IMR-90 (cell line): ENCODE measurements around the gene PBXIP1. TPM values are rescaled to one million over a fixed set of nuclear protein-coding genes. Genes with fewer than 3 reads are reported as not detected.

ENCODE experiments used
- ATAC-seq: fragments of 200-7000 bp; cut with Tn5 transposase; 2 replicates; pipeline ENCODE4 v1.9.1; 2020; ENCODE audit warnings: low read depth, mild to moderate bottlenecking, moderate library complexity
- BruUV-seq: library from RNA; stranded (reverse); fragments of 400-500 nt; replicated peaks from 2 replicates; lab custom pipeline; 2021; lab: Mats Ljungman, UMichigan
- CTCF ChIA-PET: fragments of 300-600 bp; formaldehyde crosslinking; extraction: SDS; loops from one replicate; lab custom pipeline; 2021; ENCODE audit warnings: antibody characterized with exemption; lab: Yijun Ruan, JAX
- POLR2A ChIA-PET: fragments of 300-600 bp; sonication (Branson Sonifier 250); formaldehyde crosslinking; loops from one replicate; lab custom pipeline; 2022; ENCODE audit warnings: antibody characterized with exemption; ENCODE audit not compliant: unreplicated experiment; lab: Charles Lee
- DNase-seq: peaks from one replicate; pipeline ENCODE4 v3.0.0; 2013
- H2AFZ ChIP-seq: replicated peaks from 2 replicates; pipeline ENCODE3; 2013; ENCODE audit warnings: low read length, mild to moderate bottlenecking; ENCODE audit not compliant: poor library complexity
- H2AK5ac ChIP-seq: 2 replicates; pipeline ENCODE4 v1.6.1; 2013; ENCODE audit warnings: low read depth, low read length, inconsistent platforms
- H2AK9ac ChIP-seq: replicated peaks from 2 replicates; pipeline ENCODE3; 2013; ENCODE audit warnings: mild to moderate bottlenecking, low read depth, low read length, moderate library complexity; ENCODE audit not compliant: poor library complexity
- H2BK120ac ChIP-seq: 2 replicates; pipeline ENCODE4 v1.6.1; 2013; ENCODE audit warnings: low read depth, low read length, inconsistent platforms
- H2BK15ac ChIP-seq: 3 replicates; pipeline ENCODE4 v1.6.1; 2013; ENCODE audit warnings: low read depth, low read length, inconsistent platforms
- H2BK20ac ChIP-seq: 2 replicates; pipeline ENCODE4 v1.6.1; 2013; ENCODE audit warnings: low read depth, mild to moderate bottlenecking, inconsistent platforms, low read length, moderate library complexity
- H2BK5ac ChIP-seq: 2 replicates; pipeline ENCODE4 v1.6.1; 2013; ENCODE audit warnings: mild to moderate bottlenecking, low read depth, low read length, inconsistent platforms; ENCODE audit not compliant: poor library complexity, severe bottlenecking
- H3K14ac ChIP-seq: replicated peaks from 2 replicates; pipeline ENCODE4 v1.6.1; 2013; ENCODE audit warnings: low read depth, low read length, inconsistent platforms
- H3K18ac ChIP-seq: 2 replicates; pipeline ENCODE4 v1.6.1; 2013; ENCODE audit warnings: low read depth, low read length, control low read depth
- H3K23ac ChIP-seq: 2 replicates; pipeline ENCODE4 v1.6.1; 2013; ENCODE audit warnings: low read depth, low read length, inconsistent platforms
- H3K27ac ChIP-seq: 2 replicates; pipeline ENCODE4 v1.5.1; 2013; ENCODE audit warnings: mild to moderate bottlenecking, control low read depth, low read length; ENCODE audit not compliant: insufficient read depth
- H3K27me3 ChIP-seq: 2 replicates; pipeline ENCODE4 v1.6.1; 2013; ENCODE audit warnings: low read length; ENCODE audit not compliant: control insufficient read depth, insufficient read depth
- H3K36me3 ChIP-seq: 2 replicates; pipeline ENCODE4 v1.6.1; 2013; ENCODE audit warnings: low read length, mixed read lengths; ENCODE audit not compliant: control insufficient read depth, insufficient read depth
- H3K4ac ChIP-seq: 2 replicates; pipeline ENCODE4 v1.6.1; 2013; ENCODE audit warnings: low read depth, low read length, inconsistent platforms
- H3K4me1 ChIP-seq: 2 replicates; pipeline ENCODE4 v1.6.1; 2013; ENCODE audit warnings: low read length, mixed read lengths; ENCODE audit not compliant: control insufficient read depth, insufficient read depth
- H3K4me2 ChIP-seq: 2 replicates; pipeline ENCODE4 v1.6.1; 2013; ENCODE audit warnings: low read depth, mild to moderate bottlenecking, control low read depth, low read length, moderate library complexity
- H3K4me3 ChIP-seq: 2 replicates; pipeline ENCODE4 v1.5.1; 2013; ENCODE audit warnings: low read depth, mild to moderate bottlenecking, control low read depth, low read length, moderate library complexity; ENCODE audit not compliant: insufficient read depth
- H3K56ac ChIP-seq: 2 replicates; pipeline ENCODE4 v1.6.1; 2013; ENCODE audit warnings: low read length, inconsistent platforms; ENCODE audit not compliant: insufficient read depth; ENCODE audit errors: extremely low read depth
- H3K79me1 ChIP-seq, 2 experiments: 2 replicates each; pipeline ENCODE4 v1.6.1; 2013; ENCODE audit warnings: low read length in 2 of 2, inconsistent platforms in 1 of 2, low read depth in 1 of 2
- H3K9ac ChIP-seq: 2 replicates; pipeline ENCODE4 v1.6.1; 2013; ENCODE audit warnings: low read depth, low read length, control low read depth
- H3K9me1 ChIP-seq: 2 replicates; pipeline ENCODE4 v1.6.1; 2013; ENCODE audit warnings: low read length, inconsistent platforms; ENCODE audit not compliant: insufficient read depth
- H3K9me3 ChIP-seq: 2 replicates; pipeline ENCODE4 v1.6.1; 2013; ENCODE audit warnings: low read length; ENCODE audit not compliant: control insufficient read depth, insufficient read depth
- H4K20me1 ChIP-seq: 2 replicates; pipeline ENCODE4 v1.6.1; 2013; ENCODE audit warnings: low read length, inconsistent platforms; ENCODE audit not compliant: insufficient read depth
- H4K5ac ChIP-seq: 2 replicates; pipeline ENCODE4 v1.6.1; 2013; ENCODE audit warnings: mild to moderate bottlenecking, low read depth, low read length, control low read depth
- H4K8ac ChIP-seq, 2 experiments: 2 replicates each; pipeline ENCODE4 v1.6.1; 2013; ENCODE audit warnings: low read depth in 2 of 2, low read length in 2 of 2, control low read depth in 1 of 2, inconsistent platforms in 1 of 2
- H4K91ac ChIP-seq: 2 replicates; pipeline ENCODE4 v1.6.1; 2013; ENCODE audit warnings: low read depth, low read length, inconsistent platforms; ENCODE audit not compliant: insufficient read depth
- BHLHE40 ChIP-seq: fragments of 150-350 bp; IDR thresholded peaks from 2 replicates; pipeline ENCODE4 v1.6.1; 2016; ENCODE audit warnings: mild to moderate bottlenecking, low read depth, low read length
- CEBPB ChIP-seq: IDR thresholded peaks from 2 replicates; pipeline ENCODE4 v1.6.1; 2012; ENCODE audit warnings: low read depth, low read length, improper control_type of control experiment
- CHD1 ChIP-seq: IDR thresholded peaks from 2 replicates; pipeline ENCODE4 v1.6.1; 2012; ENCODE audit warnings: low read depth, low read length, improper control_type of control experiment
- CTCF ChIP-seq: conservative IDR thresholded peaks from 2 replicates; pipeline ENCODE4 v1.5.1; 2012; ENCODE audit warnings: mild to moderate bottlenecking, low read depth, low read length, improper control_type of control experiment
- ELK1 ChIP-seq: fragments of 150-350 bp; IDR thresholded peaks from 2 replicates; pipeline ENCODE4 v1.6.1; 2016; ENCODE audit warnings: low read depth, mild to moderate bottlenecking, low read length, moderate library complexity, borderline replicate concordance
- FOS ChIP-seq: fragments of 150-350 bp; IDR thresholded peaks from 2 replicates; pipeline ENCODE4 v1.6.1; 2016; ENCODE audit warnings: low read depth, low read length
- MAFK ChIP-seq: IDR thresholded peaks from 2 replicates; pipeline ENCODE4 v1.6.1; 2012; ENCODE audit warnings: low read depth, low read length, improper control_type of control experiment
- MAZ ChIP-seq: IDR thresholded peaks from 2 replicates; pipeline ENCODE4 v1.6.1; 2012; ENCODE audit warnings: low read depth, mild to moderate bottlenecking, low read length, improper control_type of control experiment, moderate library complexity, borderline replicate concordance
- MXI1 ChIP-seq: IDR thresholded peaks from 2 replicates; pipeline ENCODE4 v1.6.1; 2012; ENCODE audit warnings: low read depth, mild to moderate bottlenecking, low read length, moderate library complexity, borderline replicate concordance
- NFE2L2 ChIP-seq: fragments of 150-350 bp; IDR thresholded peaks from 2 replicates; pipeline ENCODE4 v1.6.1; 2016; ENCODE audit warnings: low read depth, mild to moderate bottlenecking, low read length
- POLR2A ChIP-seq: IDR thresholded peaks from 2 replicates; pipeline ENCODE4 v1.6.1; 2012; ENCODE audit warnings: mild to moderate bottlenecking, low read depth, low read length
- RAD21 ChIP-seq: IDR thresholded peaks from 2 replicates; pipeline ENCODE4 v1.6.1; 2012; ENCODE audit warnings: low read length, improper control_type of control experiment
- RFX5 ChIP-seq: IDR thresholded peaks from 2 replicates; pipeline ENCODE4 v1.8.0; 2012; ENCODE audit warnings: low read depth, mild to moderate bottlenecking, low read length, moderate library complexity
- SMC3 ChIP-seq: fragments of 150-350 bp; IDR thresholded peaks from 2 replicates; pipeline ENCODE4 v1.6.1; 2016; ENCODE audit warnings: low read depth, mild to moderate bottlenecking, antibody characterized with exemption, low read length, moderate library complexity
- USF2 ChIP-seq: fragments of 150-350 bp; IDR thresholded peaks from 2 replicates; pipeline ENCODE4 v1.6.1; 2017; ENCODE audit warnings: mild to moderate bottlenecking, antibody characterized with exemption, low read length, low read depth
- WGBS, 2 experiments: methylation state at CpG; one replicate each; pipeline versions ENCODE4 v1.1.5 to v1.1.7; 2013; ENCODE audit warnings: missing lambda C conversion rate in 2 of 2; ENCODE audit not compliant: insufficient read length in 1 of 2; ENCODE audit errors: extremely low coverage in 2 of 2; 5-methylcytosine and 5-hydroxymethylcytosine counted together
- dilution Hi-C: fragments of 300-500 bp; cut with HindIII; formaldehyde crosslinking; loops from one replicate; pipeline ENCODE4 v1.14.3; 2018; ENCODE audit warnings: low sequenced_read_pairs; ENCODE audit not compliant: unreplicated experiment
- in situ Hi-C: fragments of 300-500 bp; cut with MboI; formaldehyde crosslinking; loops from 3 replicates; pipeline ENCODE4 v1.14.3; 2019; ENCODE audit warnings: low sequenced_read_pairs, inconsistent platforms, mixed read lengths
- intact Hi-C: fragments of 100-400 bp; cut with micrococcal nuclease; formaldehyde crosslinking; loops from 2 replicates; pipeline ENCODE4 v1.10.0; 2022
- polyA plus RNA-seq, 3 experiments: library from polyadenylated mRNA; depleted of rRNA; stranded (reverse); fragments of >200 nt; gene quantifications; 2 replicates each; pipeline ENCODE4 v1.2.3, GENCODE V29; 2012; ENCODE audit warnings: low replicate concordance in 1 of 3
- total RNA-seq: library from RNA; depleted of rRNA; stranded (reverse); fragments of >200 nt; gene quantifications from 2 replicates; pipeline ENCODE4 v1.2.3, GENCODE V29; 2012

The PBXIP1 gene
- total and polyA plus RNA-seq, 2 of the 4 experiments (the other 2 are of a cell fraction): 28.3 to 44.2 TPM

- peaks cover 56% of the 10 kb centered on the region for H3K36me3 ChIP-seq
- no peak overlapping the region; the same call in 2 of the 3 replicates for H2BK15ac ChIP-seq
- BruUV-seq: no TSS peak
- TF ChIP-seq CHD1 (no peak), NFE2L2 (no peak), POLR2A (no peak), BHLHE40 (no peak), CEBPB (no peak), FOS (no peak), RFX5 (no peak), CTCF (no peak), MAZ (no peak), MAFK (no peak), SMC3 (no peak), USF2 (no peak), ELK1 (no peak), RAD21 (no peak), MXI1 (no peak)
Measured at GRCh38 chr1:154962156-154962749, 6.4 kb upstream of the PBXIP1 start.

More at GRCh38 chr1:154962156-154962749, 6.4 kb upstream of the PBXIP1 start:
- dilution Hi-C loops: no loop called here
- peaks cover 6% of the 10 kb centered on the region for H3K4me1 ChIP-seq
- no peaks in the 10 kb centered on the region for H3K9me1 ChIP-seq
- CTCF ChIA-PET: no interaction called here
- H2AK5ac ChIP-seq: peak overlapping the region; percentile 79
- H2AK9ac ChIP-seq: peak overlapping the region; percentile 100
- H2BK20ac ChIP-seq: no peak overlapping the region
- peak overlapping the region; percentile 89 for H3K9ac ChIP-seq
- H3K9me3 ChIP-seq: no peaks in the 10 kb centered on the region
- ATAC-seq: 0 out of 2 replicates have a peak, but pooled peaks have one; percentile 0
- peak overlapping the region; percentile 74 for H3K4ac ChIP-seq
- peaks cover 25% of the 10 kb centered on the region for H4K20me1 ChIP-seq
- H4K91ac ChIP-seq: peak overlapping the region; percentile 53
- WGBS, 2 experiments: 17% methylated on average over 6 of the region's 25 CpGs; no CpG with 5 or more reads in 1 of the 2 experiments
- H3K27ac ChIP-seq: peak overlapping the region; percentile 96
- H3K4me2 ChIP-seq: peak overlapping the region; percentile 83
- in situ Hi-C loops: no loop called here
- peak overlapping the region; percentile 38 for H2BK120ac ChIP-seq
- H3K56ac ChIP-seq: peak overlapping the region; percentile 57; the same call in 1 of the 2 replicates
- POLR2A ChIA-PET: interaction anchor here (2.5 kb wide), 1 partner anchor 8 kb away, joined by 17 read pairs; the partner anchor contains the start of gene SHC1
- H3K27me3 ChIP-seq: no peaks in the 10 kb centered on the region
- peak overlapping the region; percentile 86 for H3K4me3 ChIP-seq
- no peak overlapping the region for H3K18ac ChIP-seq
- peak; percentile 22 for DNase-seq
- H3K23ac ChIP-seq: peak overlapping the region; percentile 86; the same call in 1 of the 2 replicates
- peak overlapping the region; percentile 79 to 88 for H4K8ac ChIP-seq
- peak overlapping the region; percentile 98 for H2BK5ac ChIP-seq
- H3K79me1 ChIP-seq: peaks cover 29 to 67% of the 10 kb centered on the region in 2 experiments
- H2AFZ ChIP-seq: peak overlapping the region; percentile 98
- peak overlapping the region; percentile 71 for H3K14ac ChIP-seq
- peak overlapping the region; percentile 81 for H4K5ac ChIP-seq
- intact Hi-C loops: no loop called here
